ENCODE results near the gene KDM4B. TPM values are rescaled to one million over a fixed set of nuclear protein-coding genes. Genes with fewer than 3 reads are reported as not detected.

The KDM4B gene
- total and polyA plus RNA-seq, 4 donors, result 3.2 to 19.7 (median 12.9) TPM

- Histone ChIP-seq H3K36me3 (ENCODE audit: control insufficient read depth in 4 of 4, insufficient read depth in 3 of 4, low read depth in 1 of 4, low read length in 3 of 4) (peaks cover 20 to 81% (median 25%) of the 10 kb centered on the region in 4 donors), H3K9me3 (ENCODE audit: control insufficient read depth in 4 of 4, low read length in 3 of 4) (no peaks in the 10 kb centered on the region), H3K9ac (ENCODE audit: low read depth in 1 of 2, low read length in 2 of 2) (no peak overlapping the region), H3K4me1 (ENCODE audit: control insufficient read depth in 4 of 4, insufficient read depth in 4 of 4, low read length in 3 of 4) (peaks cover 0 to 4% (median 0%) of the 10 kb centered on the region in 4 donors), H3K27ac (ENCODE audit: low read depth in 1 of 2, low read length in 2 of 2) (no peak overlapping the region), H3K4me3 (ENCODE audit: low read depth in 1 of 3, low read length in 3 of 3) (no peak overlapping the region), H3K27me3 (ENCODE audit: control insufficient read depth in 4 of 4, insufficient read depth in 4 of 4, low read length in 3 of 4) (no peaks in the 10 kb centered on the region)
- TF ChIP-seq EGR1 (IDR thresholded peaks at IDR 0.05; ENCODE audit: low read depth in 2 of 2) (no peak), ATF3 (IDR thresholded peaks at IDR 0.05) (no peak), FOXA1 (IDR thresholded peaks at IDR 0.05) (no peak), RAD21 (IDR thresholded peaks at IDR 0.05) (no peak), RXRA (IDR thresholded peaks at IDR 0.05) (no peak), TAF1 (conservative IDR thresholded peaks at IDR 0.05) (no peak), HNF4G (IDR thresholded peaks at IDR 0.05) (no peak), MAX (IDR thresholded peaks at IDR 0.05) (no peak), JUND (IDR thresholded peaks at IDR 0.05) (no peak), SP1 (IDR thresholded peaks at IDR 0.05) (no peak), HNF4A (conservative IDR thresholded peaks at IDR 0.05) (no peak), YY1 (IDR thresholded peaks at IDR 0.05) (no peak)
- DNase-seq (ENCODE audit: low spot score), result no peak
- 88% methylated on average over 25 of the region's 25 CpGs for WGBS
Measured at GRCh38 chr19:5136073-5136855, 167.4 kb downstream of the KDM4B start.

GRCh38 chr19:5137114-5137513 lies 168.2 kb downstream of the KDM4B start:
- no peak overlapping the region for H3K4me3 ChIP-seq (ENCODE audit: low read depth in 1 of 3, low read length in 3 of 3)
- H3K9me3 ChIP-seq (ENCODE audit: control insufficient read depth in 4 of 4, low read length in 3 of 4), result no peaks in the 10 kb centered on the region
- TF ChIP-seq MAX (IDR thresholded peaks at IDR 0.05) (no peak), HNF4G (IDR thresholded peaks at IDR 0.05) (no peak), RXRA (IDR thresholded peaks at IDR 0.05) (no peak), RAD21 (IDR thresholded peaks at IDR 0.05) (no peak), SP1 (IDR thresholded peaks at IDR 0.05) (no peak), ZBTB33 (IDR thresholded peaks at IDR 0.05) (no peak), FOXA2 (IDR thresholded peaks at IDR 0.05) (no peak), EGR1 (IDR thresholded peaks at IDR 0.05; ENCODE audit: low read depth in 2 of 2) (no peak), GABPA (IDR thresholded peaks at IDR 0.05 in 1 of 2, conservative IDR thresholded peaks at IDR 0.05 in 1 of 2) (no peak), CTCF (IDR thresholded peaks at IDR 0.05; ENCODE audit: low read depth, low read length, missing input control) (no peak), ATF3 (IDR thresholded peaks at IDR 0.05) (no peak), NR2F2 (IDR thresholded peaks at IDR 0.05) (no peak), YY1 (IDR thresholded peaks at IDR 0.05) (no peak), HNF4A (conservative IDR thresholded peaks at IDR 0.05) (no peak), FOXA1 (IDR thresholded peaks at IDR 0.05) (no peak), REST (IDR thresholded peaks at IDR 0.05) (no peak), TAF1 (conservative IDR thresholded peaks at IDR 0.05) (no peak)
- H3K36me3 ChIP-seq (ENCODE audit: control insufficient read depth in 4 of 4, insufficient read depth in 3 of 4, low read depth in 1 of 4, low read length in 3 of 4), result peaks cover 22 to 89% (median 28%) of the 10 kb centered on the region in 4 donors
- peaks cover 0 to 4% (median 0%) of the 10 kb centered on the region in 4 donors for H3K4me1 ChIP-seq (ENCODE audit: control insufficient read depth in 4 of 4, insufficient read depth in 4 of 4, low read length in 3 of 4)
- no peaks in the 10 kb centered on the region for H3K27me3 ChIP-seq (ENCODE audit: control insufficient read depth in 4 of 4, insufficient read depth in 4 of 4, low read length in 3 of 4)
- DNase-seq (ENCODE audit: low spot score), result no peak
- 92% methylated on average over 22 of the region's 22 CpGs for WGBS
- H3K9ac ChIP-seq (ENCODE audit: low read depth in 1 of 2, low read length in 2 of 2), result no peak overlapping the region
- no peak overlapping the region for H3K27ac ChIP-seq (ENCODE audit: low read depth in 1 of 2, low read length in 2 of 2)
